ENCODE data around the gene MARCHF10. TPM values are rescaled to one million over a fixed set of nuclear protein-coding genes. Genes with fewer than 3 reads are reported as not detected.

MARCHF10 gene
- 0.31 to 1.2 TPM (median 0.77 TPM) in 5 replicates for total RNA-seq (2022; extraction: Qiagen RNA extraction; ENCODE audit: low read depth)

GRCh38 chr17:62807812-62808575, at the start of gene MARCHF10:
Gene MARCHF10 (minus strand): TSS chr17:62808314. CDS start chr17:62801735, 6,579 bp downstream.

Other genes starting within 250 kb of the MARCHF10 start
- gene MRC2, start 180.6 kb downstream of the MARCHF10 start, total RNA-seq (2022; extraction: Qiagen RNA extraction; ENCODE audit: low read depth) = 35.6 to 64.2 TPM (median 46.2 TPM) in 5 replicates
- 12.3 to 27.4 TPM (median 25.8 TPM) in 5 replicates for gene TANC2, start 157.9 kb upstream of the MARCHF10 start, total RNA-seq (2022; extraction: Qiagen RNA extraction; ENCODE audit: low read depth)

Measured in A549 treated with RU486 at 1 μM for 4 hours (cell line).